ENCODE measurements around the gene RRP1B.

Gene RRP1B

DNA sequence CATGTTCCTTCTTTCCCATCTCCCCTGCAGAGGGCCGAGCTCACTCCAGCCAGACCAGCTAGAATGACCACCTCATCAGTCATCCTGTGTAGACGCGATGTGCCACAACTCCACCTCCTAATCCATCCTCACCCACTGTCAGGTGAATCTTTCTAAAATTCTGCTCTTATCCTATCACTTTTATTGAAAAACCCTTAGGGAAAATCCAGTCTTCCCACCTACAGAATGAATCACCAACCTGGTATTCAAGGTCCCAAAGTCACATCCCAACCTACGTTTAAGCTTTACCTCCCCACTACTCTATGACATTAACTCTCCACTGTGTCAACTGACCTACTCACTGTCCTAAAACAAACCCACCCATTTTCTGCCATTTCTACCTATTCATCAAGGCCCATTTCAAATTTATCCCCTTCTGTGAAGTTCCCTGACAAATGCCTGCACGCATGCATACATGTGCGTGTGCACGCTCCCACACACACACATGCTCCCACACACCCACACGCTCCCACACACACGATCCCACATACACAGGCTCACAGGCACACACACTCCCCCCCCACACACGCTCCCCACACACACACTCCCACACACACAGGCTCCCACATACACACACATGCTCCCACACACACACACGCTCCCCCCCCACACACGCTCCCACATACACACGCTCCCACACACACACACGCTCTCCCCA, 27.8 kb upstream of the RRP1B start:
- TF ChIP-seq SIN3A (IDR thresholded peaks at IDR 0.05; ENCODE audit: borderline replicate concordance, insufficient read depth, low read length) (no peak), FOXP2 (optimal IDR thresholded peaks at IDR 0.05; ENCODE audit: borderline replicate concordance, extremely low read depth, extremely low read length, insufficient read depth) (no peak), TAF1 (IDR thresholded peaks at IDR 0.05; ENCODE audit: borderline replicate concordance, insufficient read depth, low read length) (no peak), POLR2AphosphoS5 (IDR thresholded peaks at IDR 0.05; ENCODE audit: low read depth, low read length) (no peak)
- TF ChIP-seq, protein P1, sequence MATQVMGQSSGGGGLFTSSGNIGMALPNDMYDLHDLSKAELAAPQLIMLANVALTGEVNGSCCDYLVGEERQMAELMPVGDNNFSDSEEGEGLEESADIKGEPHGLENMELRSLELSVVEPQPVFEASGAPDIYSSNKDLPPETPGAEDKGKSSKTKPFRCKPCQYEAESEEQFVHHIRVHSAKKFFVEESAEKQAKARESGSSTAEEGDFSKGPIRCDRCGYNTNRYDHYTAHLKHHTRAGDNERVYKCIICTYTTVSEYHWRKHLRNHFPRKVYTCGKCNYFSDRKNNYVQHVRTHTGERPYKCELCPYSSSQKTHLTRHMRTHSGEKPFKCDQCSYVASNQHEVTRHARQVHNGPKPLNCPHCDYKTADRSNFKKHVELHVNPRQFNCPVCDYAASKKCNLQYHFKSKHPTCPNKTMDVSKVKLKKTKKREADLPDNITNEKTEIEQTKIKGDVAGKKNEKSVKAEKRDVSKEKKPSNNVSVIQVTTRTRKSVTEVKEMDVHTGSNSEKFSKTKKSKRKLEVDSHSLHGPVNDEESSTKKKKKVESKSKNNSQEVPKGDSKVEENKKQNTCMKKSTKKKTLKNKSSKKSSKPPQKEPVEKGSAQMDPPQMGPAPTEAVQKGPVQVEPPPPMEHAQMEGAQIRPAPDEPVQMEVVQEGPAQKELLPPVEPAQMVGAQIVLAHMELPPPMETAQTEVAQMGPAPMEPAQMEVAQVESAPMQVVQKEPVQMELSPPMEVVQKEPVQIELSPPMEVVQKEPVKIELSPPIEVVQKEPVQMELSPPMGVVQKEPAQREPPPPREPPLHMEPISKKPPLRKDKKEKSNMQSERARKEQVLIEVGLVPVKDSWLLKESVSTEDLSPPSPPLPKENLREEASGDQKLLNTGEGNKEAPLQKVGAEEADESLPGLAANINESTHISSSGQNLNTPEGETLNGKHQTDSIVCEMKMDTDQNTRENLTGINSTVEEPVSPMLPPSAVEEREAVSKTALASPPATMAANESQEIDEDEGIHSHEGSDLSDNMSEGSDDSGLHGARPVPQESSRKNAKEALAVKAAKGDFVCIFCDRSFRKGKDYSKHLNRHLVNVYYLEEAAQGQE (IDR thresholded peaks at IDR 0.05; ENCODE audit: insufficient read depth in 1 of 2, low read depth in 2 of 2, low read length in 2 of 2): no peak

DNA sequence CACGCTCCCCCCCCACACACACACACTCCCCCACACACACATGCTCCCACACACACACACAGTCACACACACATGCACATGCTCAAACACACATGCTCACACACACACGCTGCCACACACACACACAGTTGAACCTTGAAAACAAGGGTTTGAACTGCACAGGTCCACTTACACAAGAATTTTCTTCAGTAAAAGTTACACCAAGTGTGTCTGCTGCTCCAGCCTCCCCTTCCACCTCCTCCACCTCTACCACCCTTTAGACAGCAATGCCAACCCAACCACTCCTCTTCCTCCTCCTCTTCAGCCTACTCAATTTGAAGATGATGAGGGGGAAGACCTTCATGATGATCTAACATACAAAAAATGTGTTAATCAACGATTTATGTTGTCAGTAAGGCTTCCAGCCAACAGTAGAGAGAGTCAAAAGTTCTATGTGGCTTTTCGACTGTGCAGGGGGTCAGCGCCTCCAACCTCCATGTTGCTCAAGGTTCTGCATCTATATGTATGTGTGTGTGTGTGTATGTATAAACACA, 26.9 kb upstream of the RRP1B start:
- TF ChIP-seq TAF1 (IDR thresholded peaks at IDR 0.05; ENCODE audit: borderline replicate concordance, insufficient read depth, low read length): no peak
- TF ChIP-seq POLR2AphosphoS5 (IDR thresholded peaks at IDR 0.05; ENCODE audit: low read depth, low read length): no peak
- TF ChIP-seq, protein P1 (IDR thresholded peaks at IDR 0.05; ENCODE audit: insufficient read depth in 1 of 2, low read depth in 2 of 2, low read length in 2 of 2): no peak
- TF ChIP-seq FOXP2 (optimal IDR thresholded peaks at IDR 0.05; ENCODE audit: borderline replicate concordance, extremely low read depth, extremely low read length, insufficient read depth): no peak
- TF ChIP-seq SIN3A (IDR thresholded peaks at IDR 0.05; ENCODE audit: borderline replicate concordance, insufficient read depth, low read length): no peak

DNA sequence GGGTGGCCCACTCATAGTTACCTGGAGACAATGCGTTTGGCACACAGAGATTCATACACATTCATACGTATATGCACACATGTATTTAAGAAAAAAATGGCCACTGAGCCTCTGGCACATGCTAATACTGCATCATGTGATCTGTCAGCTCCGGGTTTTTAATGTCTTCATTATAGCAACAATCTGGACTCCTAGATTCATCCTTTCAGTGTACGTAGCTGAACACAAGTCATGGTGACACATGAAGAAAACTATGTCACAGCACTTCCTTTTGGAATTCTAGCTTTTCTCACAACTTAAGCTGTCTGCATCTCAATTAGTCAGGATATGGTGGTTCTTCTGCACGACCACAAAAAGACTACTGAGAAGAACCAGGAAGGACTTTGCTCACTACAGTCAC, 24.7 kb upstream of the RRP1B start:
- no peak for TF ChIP-seq SIN3A (IDR thresholded peaks at IDR 0.05; ENCODE audit: borderline replicate concordance, insufficient read depth, low read length)
- TF ChIP-seq POLR2AphosphoS5 (IDR thresholded peaks at IDR 0.05; ENCODE audit: low read depth, low read length): no peak
- TF ChIP-seq FOXP2 (optimal IDR thresholded peaks at IDR 0.05; ENCODE audit: borderline replicate concordance, extremely low read depth, extremely low read length, insufficient read depth): no peak
- TF ChIP-seq, protein P1 (IDR thresholded peaks at IDR 0.05; ENCODE audit: insufficient read depth in 1 of 2, low read depth in 2 of 2, low read length in 2 of 2): no peak
- no peak for TF ChIP-seq TAF1 (IDR thresholded peaks at IDR 0.05; ENCODE audit: borderline replicate concordance, insufficient read depth, low read length)

DNA sequence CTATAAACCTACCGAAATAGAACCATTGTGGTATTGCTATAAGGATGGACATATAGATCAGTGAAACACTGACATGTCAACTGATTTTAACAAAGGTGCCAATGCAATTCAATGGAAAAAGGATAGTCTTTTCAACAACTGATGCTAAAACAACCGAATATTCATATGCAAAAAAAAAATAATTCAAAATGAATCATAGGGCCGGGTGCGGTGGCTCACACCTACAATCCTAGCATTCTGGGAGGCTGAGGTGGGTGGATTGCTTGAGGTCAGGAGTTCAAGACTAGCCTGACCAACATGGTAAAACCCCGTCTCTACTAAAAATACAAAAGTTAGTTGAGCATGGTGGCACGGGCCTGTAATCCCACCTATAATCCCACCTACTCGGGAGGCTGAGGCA, 23.9 kb upstream of the RRP1B start:
- TF ChIP-seq TAF1 (IDR thresholded peaks at IDR 0.05; ENCODE audit: borderline replicate concordance, insufficient read depth, low read length): no peak
- no peak for TF ChIP-seq POLR2AphosphoS5 (IDR thresholded peaks at IDR 0.05; ENCODE audit: low read depth, low read length)
- no peak for TF ChIP-seq SIN3A (IDR thresholded peaks at IDR 0.05; ENCODE audit: borderline replicate concordance, insufficient read depth, low read length)
- TF ChIP-seq FOXP2 (optimal IDR thresholded peaks at IDR 0.05; ENCODE audit: borderline replicate concordance, extremely low read depth, extremely low read length, insufficient read depth): no peak
- TF ChIP-seq, protein P1 (IDR thresholded peaks at IDR 0.05; ENCODE audit: insufficient read depth in 1 of 2, low read depth in 2 of 2, low read length in 2 of 2): no peak

All from PFSK-1 (cell line).